Activated T-cell treated with anti-CD3 and anti-CD28 coated beads, Interleukin-2, amount 50 U/mL, for 72 hours (primary cell): Measurements from ENCODE around the gene ADAMTS2. TPM values are rescaled to one million over a fixed set of nuclear protein-coding genes. Genes with fewer than 3 reads are reported as not detected.

ENCODE experiments used
- ATAC-seq, 2 donors: fragments of 150-1000 bp; cut with Tn5 transposase; replicated peaks in 1 of 2; 2 replicates each; pipeline ENCODE4 v1.10.0; 2021; ENCODE audit warnings: moderate library complexity in 2 of 2, mild to moderate bottlenecking in 1 of 2
- DNase-seq, 2 donors: peaks; one replicate each; pipeline ENCODE4 v3.0.0; 2021 to 2022; ENCODE audit warnings: mixed read lengths in 1 of 2
- H3K27ac Mint-ChIP-seq: one replicate; pipeline ENCODE4 v1.8.0; 2022; ENCODE audit warnings: mild to moderate bottlenecking, moderate library complexity, mixed read lengths
- H3K27me3 Mint-ChIP-seq: one replicate; pipeline ENCODE4 v1.8.0; 2022; ENCODE audit warnings: low read depth, mixed read lengths
- H3K36me3 Mint-ChIP-seq, 2 donors: one replicate each; pipeline ENCODE4 v1.8.0; 2022; ENCODE audit warnings: mixed read lengths in 2 of 2, mild to moderate bottlenecking in 1 of 2; ENCODE audit not compliant: insufficient read depth in 2 of 2
- H3K4me1 Mint-ChIP-seq: one replicate; pipeline ENCODE4 v1.8.0; 2022; ENCODE audit warnings: low read depth, mixed read lengths
- H3K4me3 Mint-ChIP-seq, 2 donors: one replicate each; pipeline ENCODE4 v1.8.0; 2022; ENCODE audit warnings: mild to moderate bottlenecking in 2 of 2, mixed read lengths in 2 of 2, moderate library complexity in 2 of 2
- H3K9me3 Mint-ChIP-seq, 2 donors: one replicate each; pipeline ENCODE4 v1.8.0; 2022; ENCODE audit warnings: mixed read lengths in 2 of 2
- total RNA-seq, 2 donors: library from RNA; stranded (reverse); gene quantifications; one replicate each; pipeline ENCODE4 v1.2.3, GENCODE V29; 2022

ADAMTS2 gene
- total RNA-seq, 2 donors from 2014 or later, result not detected

GRCh38 chr5:179266291-179267070 is 78.8 kb downstream of the ADAMTS2 start:
- Mint-ChIP-seq H3K9me3 (no peaks in the 10 kb centered on the region), H3K27me3 (no peaks in the 10 kb centered on the region), H3K4me1 (no peaks in the 10 kb centered on the region), H3K36me3 (no peaks in the 10 kb centered on the region), H3K4me3 (no peak overlapping the region), H3K27ac (no peak overlapping the region)
- ATAC-seq (no peak), DNase-seq (no peak)

- Mint-ChIP-seq H3K4me1 (no peaks in the 10 kb centered on the region), H3K36me3 (no peaks in the 10 kb centered on the region), H3K4me3 (no peak overlapping the region), H3K27ac (no peak overlapping the region), H3K27me3 (no peaks in the 10 kb centered on the region), H3K9me3 (no peaks in the 10 kb centered on the region)
- DNase-seq (no peak), ATAC-seq (no peak)
Measured at GRCh38 chr5:179265514-179266290, 79.6 kb downstream of the ADAMTS2 start.

DNA sequence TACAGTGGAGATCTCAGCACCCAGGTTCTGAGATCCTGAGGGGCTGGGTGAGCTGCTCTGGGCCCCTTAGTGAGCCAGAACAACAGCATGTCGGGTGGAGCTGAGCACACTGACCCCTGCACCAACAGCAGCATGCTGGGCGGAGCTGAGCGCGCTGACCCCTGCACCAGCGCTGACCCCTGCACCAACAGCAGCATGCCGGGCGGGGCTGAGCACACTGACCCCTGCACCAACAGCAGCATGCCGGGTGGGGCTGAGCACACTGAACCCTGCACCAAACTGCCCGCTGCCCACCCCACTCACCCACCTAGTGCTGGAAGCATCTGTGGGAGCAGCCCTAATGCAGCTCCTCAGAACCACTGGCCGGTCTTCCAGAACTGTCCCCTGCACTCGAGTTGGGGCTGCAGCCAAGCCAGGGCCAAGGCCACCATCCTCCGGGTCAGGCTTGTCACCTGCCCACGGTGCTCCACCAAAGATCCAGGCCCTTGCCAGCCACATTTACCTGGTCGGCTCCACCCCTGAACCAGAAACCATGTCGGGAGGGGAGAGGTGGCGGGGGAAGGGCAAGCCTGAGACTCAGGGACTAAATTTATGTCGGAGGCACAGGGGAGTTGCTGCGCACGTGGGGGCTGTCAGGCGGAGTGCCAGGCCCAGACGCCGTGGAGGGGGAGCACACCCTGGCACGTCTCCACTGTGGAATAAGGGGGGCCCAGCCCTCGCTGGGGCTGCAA is 80.3 kb downstream of the ADAMTS2 start:
- Mint-ChIP-seq H3K4me1 (no peaks in the 10 kb centered on the region), H3K36me3 (no peaks in the 10 kb centered on the region), H3K9me3 (no peaks in the 10 kb centered on the region), H3K27ac (no peak overlapping the region), H3K4me3 (no peak overlapping the region), H3K27me3 (no peaks in the 10 kb centered on the region)
- no peak for ATAC-seq
- DNase-seq, result no peak

DNA sequence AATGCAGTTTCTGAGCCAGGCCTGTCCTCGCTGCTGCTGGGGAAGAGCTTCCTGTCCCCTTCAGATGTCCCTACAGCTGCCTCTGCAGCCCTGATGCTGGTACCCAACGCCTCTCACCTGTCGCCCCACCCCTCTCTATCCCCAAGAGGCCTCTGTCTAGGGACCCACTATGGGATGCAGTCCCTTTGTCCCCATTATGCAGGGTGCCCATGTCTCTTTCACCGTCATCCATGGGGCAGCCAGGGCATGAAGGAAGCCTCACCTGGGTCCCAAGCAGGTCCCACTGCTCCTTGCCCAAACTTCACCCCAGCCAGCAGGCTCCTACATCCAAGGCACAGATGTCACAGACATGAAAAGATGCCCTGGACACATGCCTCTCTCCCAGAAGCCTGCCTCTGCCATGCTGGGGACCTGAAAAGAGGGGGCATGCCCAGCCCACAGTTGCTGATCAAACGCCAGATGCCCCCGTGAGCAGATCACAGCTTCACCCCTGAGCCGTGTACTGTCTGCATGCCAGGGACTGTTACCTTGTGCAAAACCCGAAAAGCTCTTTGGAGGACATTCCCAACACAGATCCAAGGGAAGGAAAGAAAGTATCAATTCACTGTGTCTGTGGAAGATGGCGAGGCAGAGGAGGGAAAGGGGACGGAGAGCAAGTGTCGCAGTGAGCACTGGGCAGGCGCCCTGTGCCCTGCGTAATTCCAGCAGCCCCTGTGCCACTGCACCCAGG is 81.0 kb downstream of the ADAMTS2 start:
- ATAC-seq (no peak), DNase-seq (no peak)
- Mint-ChIP-seq H3K9me3 (no peaks in the 10 kb centered on the region), H3K4me3 (no peak overlapping the region), H3K36me3 (no peaks in the 10 kb centered on the region), H3K27me3 (no peaks in the 10 kb centered on the region), H3K27ac (no peak overlapping the region), H3K4me1 (no peaks in the 10 kb centered on the region)

DNA sequence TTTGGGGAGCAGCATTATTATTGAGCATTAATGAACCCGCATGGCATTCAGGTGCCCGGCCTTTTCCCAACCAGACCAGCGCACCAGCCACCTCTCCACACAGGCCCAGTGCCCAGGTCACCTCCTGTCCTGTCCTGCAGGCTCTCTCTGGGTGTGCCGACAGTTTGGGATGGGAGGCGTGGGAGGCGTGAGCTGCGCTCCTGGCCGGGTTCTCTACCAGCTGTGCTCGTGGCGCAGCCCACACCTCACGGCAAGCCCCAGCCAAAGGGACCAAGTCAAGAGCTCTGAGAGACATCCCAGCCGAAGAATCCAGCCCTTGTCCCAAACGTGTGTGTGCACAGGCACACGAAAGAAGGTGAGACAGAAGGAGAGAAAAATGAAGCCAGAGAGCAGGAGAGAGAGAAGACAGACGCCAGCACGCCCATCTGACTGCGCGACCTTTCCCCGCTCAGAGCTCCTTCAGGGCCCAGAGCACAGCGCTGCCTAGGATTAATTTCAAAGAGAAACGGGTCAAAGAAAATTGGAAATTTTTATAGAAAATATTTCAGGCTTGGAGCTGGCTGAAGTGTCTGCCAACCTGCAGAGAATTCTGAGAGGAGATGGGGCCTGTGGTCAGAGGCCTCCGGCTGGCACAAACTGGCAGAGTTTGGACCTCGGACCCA is 81.7 kb downstream of the ADAMTS2 start:
- no peaks in the 10 kb centered on the region for H3K36me3 Mint-ChIP-seq
- H3K27me3 Mint-ChIP-seq, result no peaks in the 10 kb centered on the region
- DNase-seq (no peak), ATAC-seq (no peak)
- no peak overlapping the region for H3K4me3 Mint-ChIP-seq
- no peaks in the 10 kb centered on the region for H3K4me1 Mint-ChIP-seq
- H3K9me3 Mint-ChIP-seq, result no peaks in the 10 kb centered on the region
- no peak overlapping the region for H3K27ac Mint-ChIP-seq

- DNase-seq (no peak), ATAC-seq (no peak)
- Mint-ChIP-seq H3K4me1 (no peaks in the 10 kb centered on the region), H3K36me3 (no peaks in the 10 kb centered on the region), H3K4me3 (no peak overlapping the region), H3K27me3 (no peaks in the 10 kb centered on the region), H3K9me3 (no peaks in the 10 kb centered on the region), H3K27ac (no peak overlapping the region)
Measured at GRCh38 chr5:179262126-179262920, 82.9 kb downstream of the ADAMTS2 start.

DNA sequence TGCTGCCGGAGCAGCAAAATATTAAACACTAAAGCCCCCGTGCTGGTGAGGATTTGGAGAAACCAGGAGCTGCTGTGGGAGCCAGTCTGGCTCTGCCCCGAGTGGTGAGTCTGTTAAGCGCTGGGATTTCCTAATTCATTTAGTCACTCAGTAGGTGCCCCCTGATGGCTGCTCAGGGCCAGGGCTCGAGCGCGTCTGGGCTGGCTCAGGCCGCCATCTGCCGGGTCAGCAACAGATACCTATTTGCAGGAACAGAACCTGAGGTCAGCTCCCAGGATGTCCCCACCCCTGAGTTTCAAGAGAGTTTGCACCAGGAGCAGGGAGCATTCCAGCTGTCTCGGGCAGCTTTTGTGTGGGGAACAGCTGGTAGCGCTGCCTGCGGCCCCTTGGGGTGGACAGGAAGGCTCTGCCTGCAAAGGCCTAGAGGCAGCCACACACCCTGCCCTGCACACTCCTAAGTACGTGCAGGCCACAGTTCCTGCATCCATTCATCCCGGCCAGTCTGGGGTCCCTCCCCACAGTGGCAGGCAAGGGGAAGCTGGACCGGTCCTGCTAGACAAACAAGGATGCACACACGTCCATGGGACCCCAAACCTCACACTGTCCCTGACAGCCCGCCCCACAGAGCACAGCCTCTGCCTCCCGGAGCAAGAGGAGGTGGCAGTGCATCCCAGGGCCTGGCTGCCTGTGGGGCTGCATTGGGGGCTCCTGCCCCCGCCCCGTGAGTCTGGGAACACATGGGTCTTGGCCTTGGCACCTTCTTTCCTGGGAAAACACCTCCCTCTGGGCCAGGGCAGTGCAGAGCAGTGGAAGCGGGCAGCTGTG is 83.7 kb downstream of the ADAMTS2 start:
- Mint-ChIP-seq H3K4me3 (no peak overlapping the region), H3K27me3 (no peaks in the 10 kb centered on the region), H3K9me3 (no peaks in the 10 kb centered on the region), H3K4me1 (no peaks in the 10 kb centered on the region), H3K27ac (no peak overlapping the region), H3K36me3 (no peaks in the 10 kb centered on the region)
- DNase-seq (no peak), ATAC-seq (no peak)

GRCh38 chr5:179260324-179261070 is 84.8 kb downstream of the ADAMTS2 start:
- H3K36me3 Mint-ChIP-seq, result no peaks in the 10 kb centered on the region
- ATAC-seq (no peak), DNase-seq (no peak)
- no peaks in the 10 kb centered on the region for H3K9me3 Mint-ChIP-seq
- H3K4me3 Mint-ChIP-seq, result no peak overlapping the region
- H3K27me3 Mint-ChIP-seq, result no peaks in the 10 kb centered on the region
- H3K4me1 Mint-ChIP-seq, result no peaks in the 10 kb centered on the region
- H3K27ac Mint-ChIP-seq, result no peak overlapping the region

DNA sequence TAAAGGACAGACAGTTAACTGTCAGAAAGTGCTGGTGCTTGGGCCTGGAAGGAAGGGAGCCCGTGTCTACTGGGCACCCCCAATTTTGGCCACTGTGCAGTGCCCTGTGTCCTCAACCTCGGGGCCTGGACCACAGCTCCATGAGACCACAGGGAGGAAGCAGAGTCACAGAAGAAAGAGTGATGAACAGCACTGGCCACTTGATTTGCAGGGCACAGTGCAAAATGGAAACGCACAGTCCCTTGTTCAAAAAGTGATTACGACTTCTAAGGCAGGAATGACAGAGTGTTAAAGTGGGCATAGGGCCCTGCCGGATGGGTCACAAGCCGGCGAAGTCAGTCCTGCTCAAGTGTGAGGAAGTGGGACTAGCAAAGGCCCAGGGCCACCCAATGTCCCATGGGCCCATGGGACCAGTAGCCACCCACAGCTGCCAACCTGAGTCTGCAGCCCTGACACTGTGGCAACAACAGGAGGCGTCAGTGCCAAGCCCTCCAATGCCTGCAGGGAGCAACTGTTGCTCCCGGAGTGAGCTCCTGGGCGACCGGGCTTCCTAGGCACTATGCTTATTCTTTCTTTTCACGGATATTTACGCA is 85.4 kb downstream of the ADAMTS2 start:
- H3K27me3 Mint-ChIP-seq, result no peaks in the 10 kb centered on the region
- no peaks in the 10 kb centered on the region for H3K36me3 Mint-ChIP-seq
- H3K4me3 Mint-ChIP-seq, result no peak overlapping the region
- no peak for DNase-seq
- H3K4me1 Mint-ChIP-seq, result no peaks in the 10 kb centered on the region
- H3K27ac Mint-ChIP-seq, result no peak overlapping the region
- ATAC-seq, result no peak
- H3K9me3 Mint-ChIP-seq, result no peaks in the 10 kb centered on the region

DNA sequence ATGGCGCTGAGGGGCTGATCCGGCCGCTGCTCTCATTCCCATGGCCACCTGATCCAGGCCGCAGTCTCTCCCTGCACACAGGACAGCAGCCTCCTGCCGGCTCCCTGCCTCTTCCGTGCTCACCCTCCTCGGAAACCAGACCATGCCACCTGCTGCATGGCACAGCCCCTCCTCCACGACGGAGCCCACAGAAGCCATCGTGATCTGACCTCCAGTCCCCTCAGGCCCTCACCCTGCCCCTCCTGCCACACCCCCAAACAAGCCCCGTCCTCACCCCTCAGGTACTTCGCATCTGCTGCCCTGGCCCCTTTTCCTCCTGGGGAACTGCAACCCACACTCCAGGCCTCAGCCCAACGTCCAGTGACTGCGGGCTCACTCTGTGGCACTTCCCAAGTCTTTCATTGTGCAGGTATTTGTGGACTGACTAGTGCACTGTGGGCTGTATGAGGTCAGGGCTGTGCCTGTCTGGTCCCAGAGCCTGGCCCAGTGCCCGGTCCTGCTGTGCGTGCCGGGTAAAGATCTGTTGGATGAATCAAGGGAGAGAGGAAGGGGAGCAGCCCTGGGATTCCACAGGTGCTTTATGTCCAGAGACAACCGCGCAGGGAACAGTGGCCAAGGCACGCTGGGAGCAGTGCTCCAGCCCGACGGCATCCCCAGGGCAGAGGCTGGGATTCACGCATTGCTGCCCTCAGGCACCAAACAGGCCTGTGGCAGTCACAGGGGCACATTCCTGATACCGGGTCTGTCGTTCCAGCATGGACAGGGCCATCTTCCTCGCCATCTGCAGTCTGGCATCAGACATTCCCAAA is 86.1 kb downstream of the ADAMTS2 start:
- Mint-ChIP-seq H3K4me3 (no peak overlapping the region), H3K27ac (no peak overlapping the region), H3K36me3 (no peaks in the 10 kb centered on the region), H3K4me1 (no peaks in the 10 kb centered on the region), H3K27me3 (no peaks in the 10 kb centered on the region), H3K9me3 (no peaks in the 10 kb centered on the region)
- ATAC-seq (no peak), DNase-seq (no peak)
